IPS DF 19.7 (cell line): ENCODE data around the gene TUBGCP2.

ENCODE experiments used
- DNase-seq: peaks from one replicate; pipeline ENCODE4 v3.0.0-alpha.2; 2013; ENCODE audit warnings: low read depth, low spot score

TUBGCP2 gene

GRCh38 chr10:133229265-133230043, 79.2 kb downstream of the TUBGCP2 start:
- no peak for DNase-seq
